Measurements from ENCODE around the gene ABCA8.
"Not testable (repeated sequence)": the region's sequence is repeated elsewhere in the genome, so short reads cannot be mapped to it uniquely, and the experiment has no call there.

ABCA8 gene

DNA sequence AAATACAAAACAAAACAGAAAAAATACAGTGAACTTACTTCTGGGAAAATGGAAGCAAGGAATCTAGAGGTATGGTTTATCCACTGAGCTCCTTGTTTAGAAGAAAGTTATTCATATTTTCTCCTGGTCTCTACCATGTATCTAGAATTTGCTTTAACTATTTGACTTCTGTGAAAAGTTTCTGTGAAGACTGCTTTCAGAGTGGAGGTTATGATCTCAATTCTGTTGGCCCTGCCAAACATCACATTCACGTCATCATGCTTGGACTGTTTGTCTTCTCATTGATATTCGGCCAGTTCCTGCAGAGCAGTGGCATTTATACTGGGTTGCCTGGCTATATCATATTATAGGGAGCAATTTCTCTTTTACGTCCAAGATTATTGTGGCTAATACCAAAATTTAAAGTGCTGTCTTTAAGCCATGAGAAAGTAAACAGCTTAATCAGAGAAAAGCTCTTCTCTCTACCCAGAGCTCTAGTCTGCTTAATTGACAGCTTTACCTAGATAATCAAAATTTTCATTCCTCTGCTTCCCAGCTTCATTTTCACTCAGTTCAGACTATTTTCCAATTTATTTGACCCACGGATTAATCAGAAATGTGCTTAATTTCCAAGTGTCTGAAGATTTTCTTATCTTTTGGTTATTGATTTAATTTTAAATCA lies at the start of gene ABCA8:
Gene ABCA8 (minus strand): TSS at position 212 of the 661 bp plus-strand sequence. CDS start 13,358 bp downstream, outside the sequence.
- no peak for DNase-seq (ENCODE audit: low spot score)

DNA sequence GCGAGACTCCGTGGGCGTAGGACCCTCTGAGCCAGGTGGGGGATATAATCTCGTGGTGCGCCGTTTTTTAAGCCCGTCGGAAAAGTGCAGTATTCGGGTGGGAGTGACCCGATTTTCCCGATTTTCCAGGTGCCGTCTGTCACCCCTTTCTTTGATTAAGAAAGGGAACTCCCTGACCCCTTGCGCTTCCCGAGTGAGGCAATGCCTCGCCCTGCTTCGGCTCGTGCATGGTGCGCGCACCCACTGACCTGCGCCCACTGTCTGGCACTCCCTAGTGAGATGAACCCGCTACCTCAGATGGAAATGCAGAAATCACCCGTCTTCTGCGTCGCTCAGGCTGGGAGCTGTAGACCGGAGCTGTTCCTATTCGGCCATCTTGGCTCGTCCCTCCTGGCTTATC lies 49.6 kb upstream of the ABCA8 start:
- not testable (repeated sequence) for DNase-seq (ENCODE audit: low spot score)

- not testable (repeated sequence) for DNase-seq (ENCODE audit: low spot score)
Measured at GRCh38 chr17:68999743-69000142, 44.6 kb upstream of the ABCA8 start.

GRCh38 chr17:68993112-68993511 lies 37.9 kb upstream of the ABCA8 start:
- DNase-seq (ENCODE audit: low spot score) = no peak

- DNase-seq (ENCODE audit: low spot score) = no peak
Measured at GRCh38 chr17:68987966-68988365, 32.8 kb upstream of the ABCA8 start.

GRCh38 chr17:68981288-68981687 lies 26.1 kb upstream of the ABCA8 start:
- no peak for DNase-seq (ENCODE audit: low spot score)

DNA sequence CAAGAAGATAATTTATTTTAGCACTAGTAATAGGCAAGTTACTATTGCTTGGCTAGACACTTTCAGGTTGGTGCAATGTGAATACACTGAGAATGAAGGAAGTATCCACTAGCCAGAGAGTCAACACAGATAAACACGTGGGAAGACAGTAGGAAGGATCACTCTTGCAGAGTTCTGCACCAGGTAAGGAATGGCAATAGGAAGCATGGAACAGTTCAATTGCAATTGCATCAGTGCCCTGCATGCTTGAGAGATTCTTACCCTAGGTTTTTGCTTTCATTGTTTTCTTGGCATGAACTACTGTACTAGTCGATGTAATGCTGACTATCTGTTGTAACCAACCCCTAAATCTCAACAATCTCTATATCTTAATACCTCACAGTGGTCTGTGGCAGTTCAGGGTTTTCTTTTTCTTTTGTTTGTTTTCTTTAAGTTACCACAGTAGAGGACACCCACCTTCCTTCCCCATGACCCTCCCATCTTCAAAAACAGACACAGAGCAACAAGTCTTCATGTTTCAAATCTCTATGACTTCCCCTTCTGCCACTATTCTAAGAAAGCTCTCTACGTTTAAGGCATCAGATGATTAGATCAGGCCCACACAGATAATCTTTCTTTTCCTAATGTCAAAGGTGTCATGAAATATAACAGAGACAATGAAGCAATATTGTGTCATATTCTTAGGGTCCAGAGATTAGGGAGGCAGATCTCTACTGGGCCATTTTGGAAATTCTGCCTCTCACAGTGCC lies 18.1 kb upstream of the ABCA8 start:
- no peak for DNase-seq (ENCODE audit: low spot score)

DNA sequence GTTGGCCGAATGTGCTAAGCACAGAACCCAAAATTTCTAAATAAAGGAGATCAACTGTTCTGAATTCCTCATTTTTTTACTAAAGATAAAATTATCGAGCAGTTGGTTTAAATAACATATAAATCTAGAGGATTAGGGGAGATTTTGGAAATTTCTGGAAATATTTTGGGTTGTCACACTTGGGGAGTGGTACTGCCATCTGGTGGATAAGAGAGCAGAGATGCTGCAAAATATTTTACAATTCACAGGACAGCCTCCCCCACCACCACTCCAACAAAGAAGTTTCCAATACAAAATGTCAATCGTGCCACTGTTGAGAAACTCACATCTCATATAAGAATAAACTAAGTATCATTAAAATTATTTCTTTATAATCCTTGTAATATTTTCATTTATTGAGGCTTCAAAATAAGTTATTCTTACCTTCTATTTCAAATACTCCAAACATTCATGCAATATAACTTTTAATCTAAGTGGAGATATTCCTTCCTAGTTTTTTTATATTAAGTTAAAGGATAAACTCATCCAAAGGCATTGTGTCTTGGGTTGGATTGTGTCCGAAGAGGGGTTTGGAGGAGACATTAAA lies 17.0 kb upstream of the ABCA8 start:
- no peak for DNase-seq (ENCODE audit: low spot score)

DNA sequence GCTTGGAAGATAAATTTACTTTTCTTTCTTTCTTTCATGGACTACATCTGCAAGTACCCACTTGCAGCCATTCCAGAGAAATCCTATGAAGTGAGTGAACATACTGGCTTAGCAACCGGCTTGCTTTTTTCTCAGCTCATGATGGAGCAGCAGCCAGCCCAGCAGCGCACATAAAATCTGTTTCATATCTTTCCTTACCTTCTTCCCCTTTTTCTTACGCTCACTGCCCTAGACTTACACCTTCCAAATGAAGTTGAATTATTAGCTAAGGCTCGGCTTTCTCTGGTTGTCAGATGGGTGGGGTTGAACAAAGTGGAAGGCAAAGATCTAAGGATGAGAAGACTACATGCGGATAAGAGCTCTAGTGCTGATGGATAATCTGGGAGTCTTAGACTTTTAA lies 13.9 kb upstream of the ABCA8 start:
- no peak for DNase-seq (ENCODE audit: low spot score)

DNA sequence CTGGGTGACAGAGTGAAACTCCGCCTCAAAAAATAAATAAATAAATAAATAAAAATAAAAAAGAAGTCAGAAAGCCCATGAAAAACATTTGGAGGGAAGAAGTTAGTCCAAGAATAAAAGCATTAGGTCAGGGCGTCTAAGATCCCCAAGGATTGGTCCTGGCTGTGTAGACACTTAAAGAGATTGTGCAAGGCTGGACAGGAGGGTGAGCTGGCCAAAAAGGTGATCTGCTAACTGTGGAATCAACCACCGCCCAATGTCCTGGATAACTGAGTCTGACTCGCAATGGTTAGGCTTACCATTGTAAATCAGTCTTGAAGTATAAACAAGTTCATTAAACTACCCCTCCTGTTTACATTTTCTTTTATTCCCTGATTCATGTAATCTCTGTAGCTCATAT lies 8.8 kb upstream of the ABCA8 start:
- DNase-seq (ENCODE audit: low spot score) = no peak

- no peak for DNase-seq (ENCODE audit: low spot score)
Measured at GRCh38 chr17:68961214-68961882, 6.2 kb upstream of the ABCA8 start.

DNA sequence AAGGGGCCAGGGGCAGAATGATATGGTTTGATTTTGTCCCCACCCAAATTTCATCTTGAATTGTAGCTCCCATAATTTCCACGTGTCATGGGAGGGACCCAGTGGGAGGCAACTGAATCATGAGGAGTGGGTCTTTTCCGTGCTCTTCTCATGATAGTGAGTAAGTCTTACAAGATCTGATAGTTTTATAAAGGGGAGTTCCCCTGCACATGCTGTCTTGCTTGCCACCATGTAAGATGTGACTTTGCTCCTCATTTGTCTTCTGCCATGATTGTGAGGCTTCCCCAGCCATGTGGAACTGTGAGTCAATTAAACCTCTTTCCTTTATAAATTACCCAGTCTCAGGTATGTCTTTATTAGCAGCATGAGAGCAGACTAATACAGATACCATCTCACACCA lies 3.9 kb upstream of the ABCA8 start:
- not testable (repeated sequence) for DNase-seq (ENCODE audit: low spot score)

- DNase-seq (ENCODE audit: low spot score) = no peak
Measured at GRCh38 chr17:68957944-68958343, 2.8 kb upstream of the ABCA8 start.

DNA sequence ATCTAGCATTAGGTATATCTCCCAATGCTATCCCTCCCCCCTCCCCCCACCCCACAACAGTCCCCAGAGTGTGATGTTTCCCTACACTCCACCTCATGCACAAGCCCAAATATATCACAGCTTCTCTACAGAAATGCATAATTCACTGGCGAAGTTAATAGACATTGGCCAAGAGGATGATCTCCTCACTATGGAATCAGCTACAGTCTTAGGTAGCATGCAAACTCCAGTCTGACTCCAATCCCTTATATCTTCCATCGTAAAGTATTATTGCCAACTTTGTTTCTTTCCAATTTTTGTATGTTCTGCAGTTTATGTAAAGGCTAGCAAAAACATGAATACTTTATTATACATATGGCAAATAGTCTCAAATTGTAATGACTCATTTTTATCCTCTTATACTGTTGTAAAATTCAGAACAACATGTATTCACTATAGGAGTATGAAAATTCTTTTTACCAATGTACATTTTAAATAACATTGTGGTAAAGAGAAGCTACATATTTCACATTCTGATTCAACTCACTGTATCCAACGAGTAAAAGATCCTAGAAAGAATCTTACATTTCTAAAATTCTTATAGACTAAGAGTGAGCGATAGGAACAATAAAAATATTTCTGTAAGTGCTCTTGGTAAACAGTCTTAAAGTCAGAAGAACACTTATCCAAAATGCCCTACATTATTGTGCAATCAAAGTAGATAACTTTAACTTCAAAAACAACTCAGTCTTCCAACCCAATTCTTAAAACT lies 871 bp downstream of the ABCA8 start:
- DNase-seq (ENCODE audit: low spot score) = no peak

GRCh38 chr17:68953340-68953997 lies 1.7 kb downstream of the ABCA8 start:
- no peak for DNase-seq (ENCODE audit: low spot score)

- no peak for DNase-seq (ENCODE audit: low spot score)
Measured at GRCh38 chr17:68950725-68951124, 4.5 kb downstream of the ABCA8 start.

GRCh38 chr17:68947868-68948267 lies 7.3 kb downstream of the ABCA8 start:
- not testable (repeated sequence) for DNase-seq (ENCODE audit: low spot score)

- no peak for DNase-seq (ENCODE audit: low spot score)
Measured at GRCh38 chr17:68944435-68945035, 10.7 kb downstream of the ABCA8 start.

GRCh38 chr17:68943812-68944182 lies 11.4 kb downstream of the ABCA8 start:
- not testable (repeated sequence) for DNase-seq (ENCODE audit: low spot score)

DNA sequence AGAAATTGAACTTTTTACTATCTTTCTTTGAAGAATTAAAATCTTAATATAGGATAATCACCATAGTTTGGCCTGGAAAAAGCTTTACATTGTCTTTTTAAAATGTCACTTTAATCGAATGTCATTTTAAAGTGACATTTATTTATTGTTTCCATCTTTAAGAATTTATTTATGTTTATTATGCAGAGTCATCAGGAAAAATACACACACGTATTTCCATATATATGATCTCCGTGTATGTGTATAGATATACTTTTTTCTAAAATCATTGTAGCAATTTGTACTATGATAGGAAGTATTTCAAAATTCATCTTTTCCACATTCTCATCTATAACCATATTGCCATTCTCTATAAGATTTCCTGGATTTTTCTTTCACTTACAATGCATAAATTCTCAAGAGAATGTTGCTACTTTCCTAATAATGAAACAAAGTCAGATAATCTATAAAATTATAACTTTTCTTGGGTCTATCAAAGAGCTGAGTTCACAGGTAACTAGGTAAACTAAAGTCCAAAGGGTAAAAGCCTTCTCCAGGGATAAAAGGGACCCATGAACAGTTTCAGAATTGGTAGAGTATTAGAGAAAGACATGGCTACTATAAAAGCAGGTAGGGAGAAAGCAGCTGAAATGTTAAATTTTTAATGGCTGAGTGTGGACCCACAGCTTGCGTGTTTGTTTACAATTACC lies 11.9 kb downstream of the ABCA8 start:
- no peak for DNase-seq (ENCODE audit: low spot score)

All from hematopoietic multipotent progenitor cell treated with erythropoietin and hydrocortisone succinate and interleukin-3 and kit ligand, for 15 days (in vitro differentiated cells).